NCI-H2196 (cell line): Measurements from ENCODE around the gene GRB7.

Experiments
- DNase-seq: peaks from one replicate; lab custom pipeline; 2025; ENCODE audit not compliant: unreplicated experiment; lab: John Stamatoyannopoulos, UW

GRB7 gene

DNA sequence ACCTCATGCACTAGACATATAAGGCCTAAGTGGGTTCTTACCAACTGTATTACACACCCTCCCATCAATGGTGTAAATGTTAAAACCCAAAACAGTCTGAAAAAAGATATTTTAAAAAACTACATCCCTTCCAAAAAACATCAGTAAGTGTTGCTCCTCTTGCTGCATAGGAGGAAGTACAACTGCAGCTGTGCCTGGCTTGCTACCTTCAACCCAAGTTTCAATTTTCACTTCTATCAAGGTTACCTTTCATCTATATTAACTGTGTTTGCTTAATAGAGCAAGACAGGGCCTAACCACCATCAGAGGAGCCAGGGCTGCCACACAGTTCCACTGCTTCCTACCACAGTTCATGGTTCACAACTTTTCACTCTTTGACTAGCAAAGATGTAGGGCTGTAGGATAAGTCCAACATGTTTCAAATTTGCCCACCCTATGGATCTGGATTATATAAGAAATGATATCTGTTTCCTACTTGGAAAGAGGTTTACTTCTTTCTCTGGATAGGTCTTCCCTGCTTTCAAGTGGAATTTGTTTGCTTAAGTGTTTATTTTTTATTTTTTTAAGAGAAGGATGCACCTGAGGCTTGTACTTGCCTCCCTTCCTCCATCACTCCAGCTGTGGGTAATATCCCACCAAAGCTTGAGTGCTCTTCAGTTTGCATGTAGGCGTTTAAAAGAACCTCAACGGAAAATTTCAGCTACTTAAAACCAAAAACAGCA lies 56.7 kb downstream of the GRB7 start:
- DNase-seq: no peak
